ENCODE data around the gene OR10V1. TPM values are rescaled to one million over a fixed set of nuclear protein-coding genes. Genes with fewer than 3 reads are reported as not detected.

Gene OR10V1
- total and polyA plus RNA-seq, 11 donors = not detected

DNA sequence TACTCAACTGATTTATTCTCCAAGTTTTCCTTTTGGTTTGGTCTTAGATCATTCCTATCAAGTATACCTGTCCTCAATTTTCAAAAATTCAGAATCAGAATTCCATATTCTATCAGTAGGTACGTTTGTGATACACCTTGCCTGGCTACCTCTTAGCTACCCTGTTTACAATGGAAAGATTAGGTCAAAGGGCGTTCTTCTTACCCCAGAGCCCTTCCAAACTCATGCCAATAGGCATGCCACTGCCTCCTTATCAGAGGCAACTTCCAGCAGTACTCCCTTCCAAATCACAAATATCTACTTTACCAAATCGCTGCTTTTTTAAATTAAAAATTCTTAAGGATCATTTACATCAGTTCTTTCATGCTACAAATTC, 45.8 kb downstream of the OR10V1 start:
- intact Hi-C loops (cut with DNase I) = loop anchor here in 6 of 10 donors (2.0 to 10.0 kb wide), 11 partner anchors 50 to 523 kb away; partner anchors contain the start of genes OSBP (in 4 of the 6) and FAM111A (in 1 of the 6)
- Histone ChIP-seq H3K36me3 (peaks cover 0 to 43% (median 40%) of the 10 kb centered on the region in 9 donors), H3K4me3 (peak overlapping the region; percentile 71 to 99 (median 90)), H3K4me1 (peaks cover 6 to 52% (median 20%) of the 10 kb centered on the region in 12 donors), H3K27ac (peak overlapping the region in 9 of 12 donors; percentile 82 to 99 (median 94)), H3K9me3 (no peaks in the 10 kb centered on the region), H3K27me3 (no peaks in the 10 kb centered on the region)
- TF ChIP-seq POLR2A (IDR thresholded peaks at IDR 0.05) = no peak
- TF ChIP-seq, protein P1, sequence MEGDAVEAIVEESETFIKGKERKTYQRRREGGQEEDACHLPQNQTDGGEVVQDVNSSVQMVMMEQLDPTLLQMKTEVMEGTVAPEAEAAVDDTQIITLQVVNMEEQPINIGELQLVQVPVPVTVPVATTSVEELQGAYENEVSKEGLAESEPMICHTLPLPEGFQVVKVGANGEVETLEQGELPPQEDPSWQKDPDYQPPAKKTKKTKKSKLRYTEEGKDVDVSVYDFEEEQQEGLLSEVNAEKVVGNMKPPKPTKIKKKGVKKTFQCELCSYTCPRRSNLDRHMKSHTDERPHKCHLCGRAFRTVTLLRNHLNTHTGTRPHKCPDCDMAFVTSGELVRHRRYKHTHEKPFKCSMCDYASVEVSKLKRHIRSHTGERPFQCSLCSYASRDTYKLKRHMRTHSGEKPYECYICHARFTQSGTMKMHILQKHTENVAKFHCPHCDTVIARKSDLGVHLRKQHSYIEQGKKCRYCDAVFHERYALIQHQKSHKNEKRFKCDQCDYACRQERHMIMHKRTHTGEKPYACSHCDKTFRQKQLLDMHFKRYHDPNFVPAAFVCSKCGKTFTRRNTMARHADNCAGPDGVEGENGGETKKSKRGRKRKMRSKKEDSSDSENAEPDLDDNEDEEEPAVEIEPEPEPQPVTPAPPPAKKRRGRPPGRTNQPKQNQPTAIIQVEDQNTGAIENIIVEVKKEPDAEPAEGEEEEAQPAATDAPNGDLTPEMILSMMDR (IDR thresholded peaks at IDR 0.05) = no peak
- no peak for ATAC-seq
- no peak for DNase-seq
- WGBS, 4 donors = 20 to 23% (median 22%) methylated on average over 3 of the region's 3 CpGs

GRCh38 chr11:59666969-59667368, 46.7 kb downstream of the OR10V1 start:
- H3K4me3 ChIP-seq = peak overlapping the region in 5 of 12 donors; percentile 86 to 98 (median 90)
- WGBS, 4 donors = 37 to 60% (median 40%) methylated on average over 1 of the region's 1 CpG

More at GRCh38 chr11:59666969-59667368, 46.7 kb downstream of the OR10V1 start:
- ATAC-seq (no peak), DNase-seq (no peak)
- Histone ChIP-seq H3K36me3 (peaks cover 0 to 51% (median 48%) of the 10 kb centered on the region in 9 donors), H3K4me1 (peaks cover 6 to 58% (median 20%) of the 10 kb centered on the region in 12 donors), H3K27me3 (no peaks in the 10 kb centered on the region), H3K27ac (peak overlapping the region in 3 of 12 donors; percentile 82 to 99 (median 98)), H3K9me3 (no peaks in the 10 kb centered on the region)
- TF ChIP-seq, protein P1 (IDR thresholded peaks at IDR 0.05) = no peak
- no peak for TF ChIP-seq POLR2A (IDR thresholded peaks at IDR 0.05)
- intact Hi-C loops (cut with DNase I) = loop anchor here in 6 of 10 donors (5.0 to 10.0 kb wide), 8 partner anchors 50 to 522 kb away; partner anchors contain the start of genes OSBP (in 4 of the 6) and FAM111A (in 1 of the 6)

Other genes with a start within 250 kb of the OR10V1 start
- not detected for gene OR4D10, start 240.5 kb downstream of the OR10V1 start, total RNA-seq
- not detected for gene OR4D10, start 240.5 kb downstream of the OR10V1 start, polyA plus RNA-seq
- gene OR4D11, start 210.3 kb downstream of the OR10V1 start, total RNA-seq = not detected
- gene OR4D11, start 210.3 kb downstream of the OR10V1 start, polyA plus RNA-seq = not detected
- gene OR4D9, start 202.3 kb downstream of the OR10V1 start, total RNA-seq = not detected
- gene OR4D9, start 202.3 kb downstream of the OR10V1 start, polyA plus RNA-seq = not detected
- gene OSBP, start 98.1 kb downstream of the OR10V1 start, total RNA-seq = 10 to 100 TPM; 23.4 to 48.3 (median 33.1) TPM
- gene OSBP, start 98.1 kb downstream of the OR10V1 start, polyA plus RNA-seq = 10 to 100 TPM; 12.0 to 22.2 TPM
- gene PATL1, start 44.8 kb downstream of the OR10V1 start, total RNA-seq = 10 to 100 TPM; 14.4 to 33.3 (median 24.8) TPM
- 10 to 100 TPM in 1 of 2 donors, 1 to 10 TPM in 1; 9.3 to 23.9 TPM for gene PATL1, start 44.8 kb downstream of the OR10V1 start, polyA plus RNA-seq
- gene STX3, start 41.5 kb upstream of the OR10V1 start, total RNA-seq = 10 to 100 TPM in 4 of 9 donors, 1 to 10 TPM in 5; 7.7 to 16.5 (median 10.0) TPM
- gene STX3, start 41.5 kb upstream of the OR10V1 start, polyA plus RNA-seq = 10 to 100 TPM in 1 of 2 donors, 1 to 10 TPM in 1; 6.8 to 16.6 TPM
- gene MRPL16, start 96.9 kb upstream of the OR10V1 start, total RNA-seq = 100 to 1,000 TPM in 1 of 9 donors, 10 to 100 TPM in 8; 59.3 to 117 (median 84.9) TPM
- 100 to 1,000 TPM in 1 of 2 donors, 10 to 100 TPM in 1; 73.6 to 124 TPM for gene MRPL16, start 96.9 kb upstream of the OR10V1 start, polyA plus RNA-seq
- gene CBLIF, start 131.7 kb upstream of the OR10V1 start, total RNA-seq = not detected
- not detected for gene CBLIF, start 131.7 kb upstream of the OR10V1 start, polyA plus RNA-seq
- gene TCN1, start 152.6 kb upstream of the OR10V1 start, total RNA-seq = under 1 TPM in 1 of 9 donors, not detected in 8; 0.53 TPM
- under 1 TPM in 1 of 2 donors, not detected in 1; 0.11 TPM for gene TCN1, start 152.6 kb upstream of the OR10V1 start, polyA plus RNA-seq
- gene OOSP3, start 164.9 kb upstream of the OR10V1 start, total RNA-seq = not detected
- gene OOSP3, start 164.9 kb upstream of the OR10V1 start, polyA plus RNA-seq = not detected
- under 1 TPM in 1 of 9 donors, not detected in 8; 0.38 TPM for gene OOSP1, start 224.6 kb upstream of the OR10V1 start, total RNA-seq
- gene OOSP1, start 224.6 kb upstream of the OR10V1 start, polyA plus RNA-seq = not detected

Data from heart left ventricle (tissue), 16 donors.